ENCODE measurements around the gene SMPDL3B.

SMPDL3B gene, protein sequence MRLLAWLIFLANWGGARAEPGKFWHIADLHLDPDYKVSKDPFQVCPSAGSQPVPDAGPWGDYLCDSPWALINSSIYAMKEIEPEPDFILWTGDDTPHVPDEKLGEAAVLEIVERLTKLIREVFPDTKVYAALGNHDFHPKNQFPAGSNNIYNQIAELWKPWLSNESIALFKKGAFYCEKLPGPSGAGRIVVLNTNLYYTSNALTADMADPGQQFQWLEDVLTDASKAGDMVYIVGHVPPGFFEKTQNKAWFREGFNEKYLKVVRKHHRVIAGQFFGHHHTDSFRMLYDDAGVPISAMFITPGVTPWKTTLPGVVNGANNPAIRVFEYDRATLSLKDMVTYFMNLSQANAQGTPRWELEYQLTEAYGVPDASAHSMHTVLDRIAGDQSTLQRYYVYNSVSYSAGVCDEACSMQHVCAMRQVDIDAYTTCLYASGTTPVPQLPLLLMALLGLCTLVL

DNA sequence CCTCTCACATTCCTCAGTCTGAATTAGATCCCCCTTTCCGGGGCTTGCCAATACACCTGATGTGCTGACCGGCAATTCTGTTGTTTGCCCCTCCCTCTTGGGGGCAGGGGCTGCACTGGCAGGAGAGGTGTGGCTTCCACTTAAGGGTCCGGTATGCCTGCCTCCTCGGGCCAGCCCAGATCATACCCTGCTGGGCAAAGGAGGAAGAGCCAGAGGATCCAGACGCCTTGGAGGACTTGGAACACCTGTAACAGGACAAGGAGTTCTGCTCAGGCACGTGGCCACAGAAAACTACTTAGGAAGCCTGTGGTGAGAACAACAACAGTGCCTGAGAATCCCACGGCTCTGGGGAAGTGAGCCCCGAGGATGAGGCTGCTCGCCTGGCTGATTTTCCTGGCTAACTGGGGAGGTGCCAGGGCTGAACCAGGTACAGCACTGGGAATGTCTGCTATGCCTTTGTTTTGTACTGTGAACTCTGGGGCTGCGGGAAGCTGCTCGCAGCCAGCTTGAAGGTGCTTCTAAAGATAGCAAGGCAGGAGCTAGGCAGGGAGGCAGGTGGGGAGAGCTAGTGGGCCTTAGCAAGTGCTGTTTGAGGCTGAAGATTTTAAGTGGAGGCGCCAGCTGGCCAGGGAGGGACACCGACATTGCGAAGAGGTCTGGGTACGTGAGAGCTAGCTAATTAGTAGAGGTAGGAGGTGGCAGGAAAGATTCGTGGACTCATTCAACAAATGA is at the start of gene SMPDL3B:
SMPDL3B (plus strand) TSS at position 183 of the 732 bp plus-strand sequence; CDS start at position 367, 184 bp downstream.
- Histone ChIP-seq H3K9me3 (ENCODE audit: control insufficient read depth, insufficient read depth, low read length) (no peaks in the 10 kb centered on the region), H3K9ac (ENCODE audit: low read depth, low read length) (peak within 1 kb of the TSS; percentile 57), H3K36me3 (ENCODE audit: insufficient read depth, low read length) (no peaks in the 10 kb centered on the region), H3K4me1 (ENCODE audit: insufficient read depth, low read length) (peaks cover 16% of the 10 kb centered on the region; the same call in 1 of the 2 replicates)

DNA sequence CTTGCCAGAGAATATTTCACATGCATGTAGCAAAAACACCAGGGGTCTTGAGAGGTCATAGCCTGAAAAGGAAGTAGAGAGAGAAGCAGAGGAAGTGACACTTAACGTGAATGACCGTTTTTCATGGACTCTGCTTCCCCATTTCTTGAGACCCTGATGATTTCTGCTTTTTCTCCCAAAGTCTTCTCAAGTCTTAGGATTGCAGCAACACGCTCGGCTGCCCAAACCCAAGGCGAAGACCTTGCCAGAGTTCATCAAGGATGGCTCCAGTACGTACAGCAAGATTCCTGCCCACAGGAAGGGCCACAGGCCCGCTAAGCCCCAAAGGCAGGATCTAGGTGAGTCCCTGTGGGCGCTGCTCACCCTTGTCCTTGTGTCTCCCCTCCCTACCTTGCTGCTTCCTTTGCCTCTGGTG is 49.7 kb upstream of the SMPDL3B start:
- Histone ChIP-seq H3K9ac (ENCODE audit: low read depth, low read length) (no peak overlapping the region), H3K36me3 (ENCODE audit: insufficient read depth, low read length) (peaks cover 8% of the 10 kb centered on the region), H3K4me1 (ENCODE audit: insufficient read depth, low read length) (no peaks in the 10 kb centered on the region), H3K9me3 (ENCODE audit: control insufficient read depth, insufficient read depth, low read length) (no peaks in the 10 kb centered on the region)

DNA sequence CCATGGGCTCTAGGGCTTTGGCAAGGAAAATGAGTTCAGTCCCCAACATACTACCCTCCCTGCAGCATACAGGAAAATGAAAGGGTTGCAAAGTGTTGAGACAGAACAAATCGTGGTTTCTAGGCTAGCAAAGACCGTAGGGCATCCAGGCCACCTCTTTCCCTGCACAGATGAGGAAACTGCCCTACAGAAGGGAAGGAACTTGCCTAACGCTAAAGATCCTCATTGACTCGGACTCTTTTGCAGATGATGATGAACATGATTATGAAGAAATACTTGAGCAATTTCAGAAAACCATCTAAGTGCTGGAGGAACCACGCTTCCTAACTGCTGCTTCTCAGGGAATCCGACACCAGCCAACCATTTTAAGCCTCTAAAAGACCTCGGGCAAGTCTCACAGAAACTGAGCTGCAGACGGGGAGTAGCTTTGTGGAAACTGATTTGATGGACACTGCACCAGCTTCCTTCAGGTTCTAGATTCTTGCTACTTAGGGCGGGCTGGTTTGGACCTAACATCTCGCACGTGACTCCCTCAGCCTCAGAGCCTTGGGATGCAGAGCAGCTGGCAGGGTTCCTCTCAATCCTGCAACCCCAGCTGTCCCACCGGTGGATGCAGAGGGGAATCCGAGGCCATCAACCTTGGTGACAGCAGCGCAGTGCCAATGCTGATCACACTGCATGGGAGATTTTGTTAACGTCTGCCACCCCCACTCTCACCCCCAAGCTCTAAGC is 49.0 kb upstream of the SMPDL3B start:
- Histone ChIP-seq H3K9me3 (ENCODE audit: control insufficient read depth, insufficient read depth, low read length) (no peaks in the 10 kb centered on the region), H3K4me1 (ENCODE audit: insufficient read depth, low read length) (no peaks in the 10 kb centered on the region), H3K9ac (ENCODE audit: low read depth, low read length) (no peak overlapping the region), H3K36me3 (ENCODE audit: insufficient read depth, low read length) (peaks cover 8% of the 10 kb centered on the region)

DNA sequence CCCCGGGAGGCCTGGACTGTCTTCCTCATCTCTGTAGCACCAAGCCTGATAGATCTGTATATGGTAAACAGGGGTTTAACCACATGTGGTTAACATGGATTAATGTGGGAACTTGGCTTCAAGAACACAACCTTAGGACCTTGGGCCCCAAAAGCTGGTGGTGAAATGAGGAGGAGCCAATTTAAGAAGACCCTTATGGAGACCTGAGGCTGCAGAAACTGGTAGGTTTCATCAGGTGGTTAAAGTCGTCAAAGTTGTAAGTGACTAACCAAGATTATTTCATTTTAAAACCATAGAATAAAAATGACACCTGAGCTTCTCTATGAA is 48.5 kb upstream of the SMPDL3B start:
- no peaks in the 10 kb centered on the region for H3K4me1 ChIP-seq (ENCODE audit: insufficient read depth, low read length)
- no peaks in the 10 kb centered on the region for H3K9me3 ChIP-seq (ENCODE audit: control insufficient read depth, insufficient read depth, low read length)
- no peak overlapping the region for H3K9ac ChIP-seq (ENCODE audit: low read depth, low read length)
- H3K36me3 ChIP-seq (ENCODE audit: insufficient read depth, low read length), result peaks cover 8% of the 10 kb centered on the region

DNA sequence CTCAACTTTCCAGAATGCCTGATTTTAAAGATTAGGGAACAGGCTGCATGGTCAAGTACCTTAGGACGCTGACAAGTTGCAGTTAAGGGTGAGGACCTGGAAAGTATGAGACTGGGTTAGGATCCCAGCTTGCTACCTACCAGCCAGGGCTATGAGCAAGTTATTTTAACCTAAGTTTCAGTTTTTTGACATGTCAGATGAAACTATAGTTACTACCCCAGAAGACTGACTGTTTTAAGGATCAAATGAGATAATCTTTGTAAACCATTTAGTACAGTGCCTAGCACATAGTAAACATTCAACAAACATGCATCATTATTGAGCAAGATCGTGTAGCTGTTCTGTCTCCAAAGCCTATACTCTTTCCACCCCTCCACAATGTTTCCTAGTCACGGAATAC is 48.1 kb upstream of the SMPDL3B start:
- no peak overlapping the region for H3K9ac ChIP-seq (ENCODE audit: low read depth, low read length)
- H3K36me3 ChIP-seq (ENCODE audit: insufficient read depth, low read length), result peaks cover 13% of the 10 kb centered on the region
- no peaks in the 10 kb centered on the region for H3K4me1 ChIP-seq (ENCODE audit: insufficient read depth, low read length)
- H3K9me3 ChIP-seq (ENCODE audit: control insufficient read depth, insufficient read depth, low read length), result no peaks in the 10 kb centered on the region

DNA sequence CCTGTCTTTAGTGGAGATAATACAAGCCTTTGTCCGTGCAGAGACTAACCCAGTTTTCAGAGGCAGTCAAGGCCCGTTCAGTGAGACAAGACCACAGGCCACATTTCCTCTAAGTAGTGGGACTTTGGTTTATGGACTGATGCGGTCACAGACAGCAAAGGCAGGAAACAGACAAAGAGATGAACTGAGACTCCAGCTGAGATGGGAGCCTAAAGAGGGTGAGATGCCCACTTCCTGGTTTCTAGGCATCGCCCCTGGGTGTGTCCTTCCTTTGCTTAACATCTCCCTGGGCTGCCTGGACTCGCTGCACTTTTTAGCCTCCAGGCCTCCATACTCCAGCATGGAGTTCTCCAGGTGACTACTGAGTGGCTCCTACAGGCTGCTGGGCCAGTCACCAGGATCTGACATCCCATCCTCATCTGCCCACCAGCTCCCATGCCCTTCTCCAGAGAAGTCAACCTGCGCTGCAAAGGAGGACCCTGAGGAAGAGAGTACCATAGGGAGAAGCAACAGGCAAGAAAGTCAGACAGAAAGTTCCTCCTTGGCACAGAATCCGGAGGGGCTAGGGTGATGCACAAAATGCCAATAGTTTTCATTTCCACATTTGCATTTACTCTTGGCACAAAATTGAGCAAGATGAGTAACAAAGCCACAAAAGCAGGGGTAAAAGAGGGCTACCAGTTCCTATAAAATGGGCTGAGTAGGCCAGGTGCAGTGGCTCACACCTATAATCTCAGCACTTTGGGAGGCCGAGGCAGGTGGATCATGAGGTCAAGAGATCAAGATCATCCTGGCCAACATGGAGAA is 47.4 kb upstream of the SMPDL3B start:
- Histone ChIP-seq H3K9me3 (ENCODE audit: control insufficient read depth, insufficient read depth, low read length) (no peaks in the 10 kb centered on the region), H3K4me1 (ENCODE audit: insufficient read depth, low read length) (no peaks in the 10 kb centered on the region), H3K36me3 (ENCODE audit: insufficient read depth, low read length) (peaks cover 16% of the 10 kb centered on the region), H3K9ac (ENCODE audit: low read depth, low read length) (no peak overlapping the region)

DNA sequence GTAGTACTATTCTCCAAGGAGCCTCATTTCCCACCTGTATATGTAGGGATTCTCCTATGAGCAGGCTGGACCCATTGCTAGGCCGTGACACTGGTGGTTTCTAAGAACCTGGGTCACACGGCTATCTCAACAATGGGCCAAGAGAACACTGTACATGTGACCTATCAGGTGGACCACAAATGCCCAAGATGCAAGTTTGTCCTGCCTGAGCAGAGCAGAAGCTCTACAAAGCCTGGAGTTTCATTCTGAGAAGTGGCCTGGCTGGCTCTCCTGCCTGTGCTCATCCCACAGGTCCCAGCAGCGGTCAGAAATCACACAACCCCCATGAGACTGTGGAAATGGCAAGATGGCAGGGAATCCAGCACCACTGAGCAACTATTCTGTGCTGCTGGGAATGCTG is 45.3 kb upstream of the SMPDL3B start:
- Histone ChIP-seq H3K9ac (ENCODE audit: low read depth, low read length) (no peak overlapping the region), H3K9me3 (ENCODE audit: control insufficient read depth, insufficient read depth, low read length) (no peaks in the 10 kb centered on the region), H3K36me3 (ENCODE audit: insufficient read depth, low read length) (peaks cover 27% of the 10 kb centered on the region), H3K4me1 (ENCODE audit: insufficient read depth, low read length) (no peaks in the 10 kb centered on the region)

DNA sequence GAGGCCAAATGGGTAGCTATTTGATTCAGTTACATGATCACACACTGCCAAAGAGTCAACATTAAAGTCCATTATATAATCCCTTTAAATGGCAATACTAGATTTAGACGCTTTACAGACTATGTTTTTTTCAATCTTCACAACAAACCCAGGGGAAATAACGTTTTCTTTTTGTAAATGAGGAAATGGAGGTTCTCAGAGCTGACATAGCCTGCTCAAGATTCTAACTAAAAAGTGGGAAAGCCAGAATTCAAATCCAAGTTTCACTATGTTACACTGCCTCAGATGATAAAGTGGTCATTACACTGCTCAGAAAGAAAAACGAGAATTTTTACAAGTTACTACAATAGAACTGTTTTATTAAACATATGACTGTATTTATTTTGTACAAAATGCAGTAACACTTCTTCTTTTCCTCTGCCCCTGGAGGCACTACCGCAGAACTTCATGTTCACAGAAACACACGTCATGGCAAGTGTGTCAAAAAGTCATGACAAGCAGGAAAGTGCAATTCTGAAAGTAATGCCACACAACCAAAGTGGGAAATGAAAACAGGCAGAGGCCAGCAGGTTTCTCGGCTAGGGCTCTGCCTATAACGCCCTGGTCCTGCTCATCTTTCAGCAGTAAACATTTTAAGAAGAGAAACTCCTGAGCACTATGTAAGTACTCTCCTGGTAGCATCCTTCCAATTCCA is 43.5 kb upstream of the SMPDL3B start:
- Histone ChIP-seq H3K4me1 (ENCODE audit: insufficient read depth, low read length) (no peaks in the 10 kb centered on the region), H3K36me3 (ENCODE audit: insufficient read depth, low read length) (peaks cover 37% of the 10 kb centered on the region), H3K9ac (ENCODE audit: low read depth, low read length) (no peak overlapping the region), H3K9me3 (ENCODE audit: control insufficient read depth, insufficient read depth, low read length) (no peaks in the 10 kb centered on the region)

DNA sequence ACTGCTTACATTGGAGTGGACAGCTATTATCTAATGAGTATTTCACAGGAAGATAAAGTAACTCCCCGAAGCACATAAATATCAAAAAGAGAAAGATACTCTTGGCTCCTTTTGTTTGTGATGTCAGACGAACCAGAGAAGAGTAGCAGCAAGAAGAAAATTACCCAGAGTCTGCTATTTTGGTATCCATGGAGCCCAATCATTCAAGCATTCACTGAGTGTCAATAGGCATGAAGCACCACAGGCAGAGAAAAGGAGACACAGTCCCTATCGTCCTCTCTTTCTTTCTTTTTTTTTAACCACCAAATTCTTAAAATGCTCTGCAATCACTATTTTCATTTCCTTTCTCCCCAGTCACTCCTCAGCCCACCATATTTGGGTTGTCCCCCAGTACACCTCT is 40.3 kb upstream of the SMPDL3B start:
- no peak overlapping the region for H3K9ac ChIP-seq (ENCODE audit: low read depth, low read length)
- peaks cover 43% of the 10 kb centered on the region for H3K36me3 ChIP-seq (ENCODE audit: insufficient read depth, low read length)
- H3K4me1 ChIP-seq (ENCODE audit: insufficient read depth, low read length), result no peaks in the 10 kb centered on the region
- H3K9me3 ChIP-seq (ENCODE audit: control insufficient read depth, insufficient read depth, low read length), result no peaks in the 10 kb centered on the region

DNA sequence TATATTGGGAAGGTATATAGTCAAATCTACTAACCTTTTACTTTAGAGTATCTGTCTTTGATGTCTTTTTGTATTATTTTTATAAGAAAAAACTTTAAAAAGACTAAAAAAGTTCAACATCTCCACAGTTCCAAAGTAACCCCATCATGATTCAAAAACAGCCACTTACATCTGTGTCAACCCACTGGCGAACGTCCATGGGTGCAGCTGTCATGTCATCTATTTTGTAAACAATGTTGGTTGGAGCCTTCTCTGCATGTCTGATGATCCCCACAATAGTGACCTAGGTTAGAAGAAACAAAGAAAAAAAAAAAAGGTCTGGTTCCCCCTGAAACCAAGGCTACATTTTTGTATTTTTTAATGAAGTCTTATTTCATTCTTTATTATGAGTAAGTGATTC is 28.0 kb upstream of the SMPDL3B start:
- H3K36me3 ChIP-seq (ENCODE audit: insufficient read depth, low read length), result peaks cover 29% of the 10 kb centered on the region
- H3K9me3 ChIP-seq (ENCODE audit: control insufficient read depth, insufficient read depth, low read length), result no peaks in the 10 kb centered on the region
- no peak overlapping the region for H3K9ac ChIP-seq (ENCODE audit: low read depth, low read length)
- H3K4me1 ChIP-seq (ENCODE audit: insufficient read depth, low read length), result no peaks in the 10 kb centered on the region

DNA sequence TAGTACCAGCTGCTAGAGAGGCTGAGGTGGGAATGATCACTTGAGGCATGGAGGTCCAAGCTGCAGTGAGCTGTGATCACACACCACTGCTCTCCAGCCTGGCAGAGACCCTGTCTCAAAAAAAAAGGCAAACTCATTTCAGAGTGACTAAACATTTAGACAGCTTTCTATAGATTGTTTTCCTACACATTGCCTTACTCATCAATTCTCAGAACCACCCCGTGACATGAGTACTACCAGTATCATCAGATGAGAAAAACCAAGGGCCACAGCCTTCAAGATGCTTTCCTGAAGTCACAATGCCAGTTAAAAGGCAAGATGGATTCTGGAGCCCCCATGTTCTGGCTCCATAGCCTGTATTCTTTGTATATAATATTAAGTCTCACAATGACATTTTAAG is 22.4 kb upstream of the SMPDL3B start:
- Histone ChIP-seq H3K9ac (ENCODE audit: low read depth, low read length) (no peak overlapping the region), H3K9me3 (ENCODE audit: control insufficient read depth, insufficient read depth, low read length) (peaks cover 4% of the 10 kb centered on the region; the same call in 1 of the 2 replicates), H3K4me1 (ENCODE audit: insufficient read depth, low read length) (no peaks in the 10 kb centered on the region), H3K36me3 (ENCODE audit: insufficient read depth, low read length) (peaks cover 18% of the 10 kb centered on the region)

DNA sequence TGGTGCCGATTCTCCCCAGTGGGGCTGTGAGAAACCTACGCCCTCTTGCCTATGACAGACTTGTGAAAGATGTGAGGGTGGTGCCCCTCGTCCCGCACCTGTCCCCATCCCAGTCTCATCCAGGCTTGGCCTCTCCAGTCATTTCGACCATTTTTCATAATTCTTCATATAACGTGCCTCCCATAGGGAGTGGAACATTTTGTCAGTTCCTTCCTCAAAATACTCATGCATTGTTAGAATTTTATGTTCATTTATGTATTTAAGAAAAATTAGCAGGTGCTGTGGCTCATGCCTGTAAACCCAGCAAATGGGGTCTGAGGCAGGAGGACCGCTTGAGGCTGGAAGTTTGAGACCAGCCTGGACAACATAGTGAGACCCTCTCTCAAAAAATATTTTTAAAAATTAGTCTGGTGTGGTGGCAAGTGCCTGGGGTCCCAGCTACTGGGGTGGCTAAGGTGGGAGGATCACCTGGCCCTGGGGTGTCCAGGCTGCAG is 19.7 kb upstream of the SMPDL3B start:
- Histone ChIP-seq H3K9ac (ENCODE audit: low read depth, low read length) (peak overlapping the region; percentile 19; the same call in 1 of the 2 replicates), H3K36me3 (ENCODE audit: insufficient read depth, low read length) (peaks cover 8% of the 10 kb centered on the region), H3K9me3 (ENCODE audit: control insufficient read depth, insufficient read depth, low read length) (peaks cover 4% of the 10 kb centered on the region; the same call in 1 of the 2 replicates), H3K4me1 (ENCODE audit: insufficient read depth, low read length) (no peaks in the 10 kb centered on the region)

DNA sequence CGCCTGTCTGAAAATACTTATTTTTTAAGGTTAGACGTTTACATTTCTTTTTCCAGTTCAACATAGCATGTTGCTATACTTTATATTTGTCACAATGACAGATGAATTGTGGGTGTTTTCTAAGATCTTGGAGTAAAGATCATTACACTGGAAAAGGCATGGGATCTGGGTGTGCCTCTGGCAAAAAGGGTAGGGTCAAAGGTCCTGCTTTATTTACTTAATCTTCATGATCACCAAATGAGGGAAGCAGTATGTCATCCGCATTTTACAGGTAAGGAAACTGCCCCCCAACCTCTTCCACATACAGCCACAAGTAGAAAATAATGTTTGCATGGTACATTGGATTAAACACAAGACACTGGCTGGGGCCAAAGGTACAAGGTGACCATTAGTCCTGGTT is 12.5 kb upstream of the SMPDL3B start:
- no peaks in the 10 kb centered on the region for H3K9me3 ChIP-seq (ENCODE audit: control insufficient read depth, insufficient read depth, low read length)
- no peak overlapping the region for H3K9ac ChIP-seq (ENCODE audit: low read depth, low read length)
- H3K36me3 ChIP-seq (ENCODE audit: insufficient read depth, low read length), result no peaks in the 10 kb centered on the region
- no peaks in the 10 kb centered on the region for H3K4me1 ChIP-seq (ENCODE audit: insufficient read depth, low read length)
